ENCODE data around the gene PDE4D.

GRCh38 chr5:59607138-59607765 is 286.3 kb downstream of the PDE4D start:
- TF ChIP-seq ZNF274 (IDR thresholded peaks at IDR 0.05; ENCODE audit: low read depth, low read length) (no peak), YY1 (IDR thresholded peaks at IDR 0.05; ENCODE audit: insufficient read depth, insufficient read length) (no peak), SUZ12 (IDR thresholded peaks at IDR 0.05; ENCODE audit: extremely low read depth, insufficient read depth, insufficient read length) (no peak)

Data from NT2/D1 (cell line).